Keratinocyte (primary cell): ENCODE measurements around the gene KBTBD8. TPM values are rescaled to one million over a fixed set of nuclear protein-coding genes. Genes with fewer than 3 reads are reported as not detected.

Experiments used
- DNase-seq: peaks from one replicate; pipeline ENCODE4 v3.0.0-alpha.2; 2011; ENCODE audit warnings: low read depth, missing footprints, low spot score
- FAIRE-seq: peaks from 2 replicates; lab custom pipeline; 2011; peaks lifted over from hg19 to GRCh38; lab: Jason Lieb, UNC
- H2AFZ ChIP-seq: 2 replicates; pipeline ENCODE4 v1.6.0; 2012; ENCODE audit warnings: low read length, control low read depth, inconsistent platforms; ENCODE audit not compliant: control insufficient read depth
- H3K27ac ChIP-seq: 2 replicates; pipeline ENCODE4 v1.5.1; 2011; ENCODE audit warnings: low read length; ENCODE audit not compliant: control insufficient read depth, insufficient read depth
- H3K27me3 ChIP-seq: 3 replicates; pipeline ENCODE4 v1.6.0; 2011; ENCODE audit warnings: low read length; ENCODE audit not compliant: control insufficient read depth, insufficient read depth; ENCODE audit errors: extremely low read depth
- H3K36me3 ChIP-seq, 2 experiments: 2 replicates in 1 of 2; 3 replicates in 1 of 2; pipeline ENCODE4 v1.5.1; 2011; ENCODE audit warnings: low read length in 2 of 2, mild to moderate bottlenecking in 1 of 2; ENCODE audit not compliant: control insufficient read depth in 2 of 2, insufficient read depth in 2 of 2; ENCODE audit errors: extremely low read depth in 1 of 2
- H3K4me1 ChIP-seq: 3 replicates; pipeline ENCODE4 v1.5.1; 2011; ENCODE audit warnings: low read length; ENCODE audit not compliant: control insufficient read depth, insufficient read depth; ENCODE audit errors: extremely low read depth
- H3K4me2 ChIP-seq: 3 replicates; pipeline ENCODE4 v1.6.0; 2011; ENCODE audit warnings: low read depth, low read length; ENCODE audit not compliant: control insufficient read depth, insufficient read depth; ENCODE audit errors: extremely low read depth
- H3K4me3 ChIP-seq, 3 experiments: fragments of 200-600 bp in 1 of 3; sonication (generic) in 1 of 3; 2 replicates in 2 of 3; 3 replicates in 1 of 3; pipeline ENCODE4 v1.5.1; 2011 to 2016; ENCODE audit warnings: low read length in 3 of 3, mild to moderate bottlenecking in 3 of 3, control low read depth in 2 of 3, inconsistent platforms in 1 of 3, low read depth in 1 of 3, mixed read lengths in 1 of 3, mixed run types in 1 of 3, moderate library complexity in 1 of 3; ENCODE audit not compliant: control insufficient read depth in 2 of 3, insufficient read depth in 2 of 3; ENCODE audit errors: extremely low read depth in 1 of 3
- H3K79me2 ChIP-seq: 2 replicates; pipeline ENCODE4 v1.6.0; 2012; ENCODE audit warnings: low read length; ENCODE audit not compliant: control insufficient read depth, insufficient read depth
- H3K9ac ChIP-seq: 3 replicates; pipeline ENCODE4 v1.6.0; 2011; ENCODE audit warnings: low read length; ENCODE audit not compliant: control insufficient read depth, insufficient read depth; ENCODE audit errors: extremely low read depth
- H3K9me1 ChIP-seq: 3 replicates; pipeline ENCODE4 v1.6.0; 2011; ENCODE audit warnings: low read length; ENCODE audit not compliant: control insufficient read depth, insufficient read depth; ENCODE audit errors: extremely low read depth
- H3K9me3 ChIP-seq: 2 replicates; pipeline ENCODE4 v1.5.1; 2012; ENCODE audit warnings: low read depth, low read length; ENCODE audit not compliant: control insufficient read depth
- H4K20me1 ChIP-seq: 3 replicates; pipeline ENCODE4 v1.6.0; 2011; ENCODE audit warnings: low read length; ENCODE audit not compliant: control insufficient read depth, insufficient read depth; ENCODE audit errors: extremely low read depth
- EZH2 ChIP-seq: IDR thresholded peaks from one replicate; pipeline ENCODE4 v1.6.1; 2012; ENCODE audit warnings: inconsistent platforms, mild to moderate bottlenecking, low read length, moderate library complexity
- dilution Hi-C: fragments of 300-500 bp; cut with MboI; formaldehyde crosslinking; loops from one replicate; pipeline ENCODE4 v1.7.0; 2020; ENCODE audit warnings: low sequenced_read_pairs; ENCODE audit not compliant: extremely low pct_ligation_motif_present
- polyA plus RNA-seq, 5 experiments: library from polyadenylated mRNA; depleted of rRNA in 3 of 5; stranded (reverse) in 3 of 5; stranded (forward) in 1 of 5; unstranded in 1 of 5; fragments of >200 nt; gene quantifications; 1 replicate in 1 of 5; 2 replicates in 3 of 5; 3 replicates in 1 of 5; pipeline versions ENCODE4 v1.2.1 to v1.2.3, GENCODE V29; 2011 to 2012; ENCODE audit warnings: missing spikeins in 2 of 5, low read depth in 1 of 5, low replicate concordance in 1 of 5
- TF ChIP-seq, protein P1 (sequence below), 3 experiments: IDR thresholded peaks in 1 of 3; conservative IDR thresholded peaks in 1 of 3; optimal IDR thresholded peaks in 1 of 3; 2 replicates in 2 of 3; 3 replicates in 1 of 3; pipeline versions ENCODE3 to v1.5.1; 2011; ENCODE audit warnings: low read length in 3 of 3, mild to moderate bottlenecking in 3 of 3, moderate library complexity in 2 of 3, control low read depth in 1 of 3, inconsistent platforms in 1 of 3; ENCODE audit not compliant: insufficient read depth in 2 of 3; ENCODE audit errors: extremely low read depth in 1 of 3

KBTBD8 gene
- polyA plus RNA-seq, 1 donor (not counting 4 experiments of a cell fraction or from before 2014, with no cell fraction given), result 7.5 TPM

DNA sequence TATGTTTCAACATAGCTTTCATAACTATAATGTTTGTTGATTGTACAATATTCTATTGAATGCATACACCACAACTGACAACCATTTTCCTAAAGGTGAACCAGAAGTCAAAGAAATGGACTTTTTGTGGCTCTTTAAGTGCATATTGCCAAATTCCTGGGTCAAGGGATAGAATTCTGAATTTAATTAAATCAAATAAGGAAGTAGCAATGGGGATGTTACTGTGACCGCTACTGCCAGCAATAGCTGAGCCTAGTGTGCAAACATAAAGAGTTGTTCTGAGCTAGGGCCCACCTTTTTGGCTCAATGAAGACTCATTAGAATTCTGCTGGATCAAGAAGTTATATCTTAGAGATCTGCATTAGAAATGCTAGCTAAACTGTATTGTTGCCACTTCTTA lies 17.3 kb upstream of the KBTBD8 start:
- no peak overlapping the region for H3K4me3 ChIP-seq
- H3K27me3 ChIP-seq, result no peaks in the 10 kb centered on the region
- no peak overlapping the region for H2AFZ ChIP-seq
- no peak for TF ChIP-seq EZH2
- TF ChIP-seq, protein P1, sequence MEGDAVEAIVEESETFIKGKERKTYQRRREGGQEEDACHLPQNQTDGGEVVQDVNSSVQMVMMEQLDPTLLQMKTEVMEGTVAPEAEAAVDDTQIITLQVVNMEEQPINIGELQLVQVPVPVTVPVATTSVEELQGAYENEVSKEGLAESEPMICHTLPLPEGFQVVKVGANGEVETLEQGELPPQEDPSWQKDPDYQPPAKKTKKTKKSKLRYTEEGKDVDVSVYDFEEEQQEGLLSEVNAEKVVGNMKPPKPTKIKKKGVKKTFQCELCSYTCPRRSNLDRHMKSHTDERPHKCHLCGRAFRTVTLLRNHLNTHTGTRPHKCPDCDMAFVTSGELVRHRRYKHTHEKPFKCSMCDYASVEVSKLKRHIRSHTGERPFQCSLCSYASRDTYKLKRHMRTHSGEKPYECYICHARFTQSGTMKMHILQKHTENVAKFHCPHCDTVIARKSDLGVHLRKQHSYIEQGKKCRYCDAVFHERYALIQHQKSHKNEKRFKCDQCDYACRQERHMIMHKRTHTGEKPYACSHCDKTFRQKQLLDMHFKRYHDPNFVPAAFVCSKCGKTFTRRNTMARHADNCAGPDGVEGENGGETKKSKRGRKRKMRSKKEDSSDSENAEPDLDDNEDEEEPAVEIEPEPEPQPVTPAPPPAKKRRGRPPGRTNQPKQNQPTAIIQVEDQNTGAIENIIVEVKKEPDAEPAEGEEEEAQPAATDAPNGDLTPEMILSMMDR (optimal IDR thresholded peaks at IDR 0.05 in 1 of 3, IDR thresholded peaks at IDR 0.05 in 1 of 3, conservative IDR thresholded peaks at IDR 0.05 in 1 of 3; ENCODE audit: extremely low read depth in 1 of 3, insufficient read depth in 2 of 3, low read length in 3 of 3), result no peak
- dilution Hi-C loops, result no loop called here
- H4K20me1 ChIP-seq, result no peaks in the 10 kb centered on the region
- no peaks in the 10 kb centered on the region for H3K9me1 ChIP-seq
- H3K4me1 ChIP-seq, result no peaks in the 10 kb centered on the region
- no peak for FAIRE-seq
- H3K79me2 ChIP-seq, result no peaks in the 10 kb centered on the region
- no peak overlapping the region for H3K4me2 ChIP-seq
- no peak overlapping the region for H3K9ac ChIP-seq
- H3K27ac ChIP-seq, result no peak overlapping the region
- H3K9me3 ChIP-seq, result no peaks in the 10 kb centered on the region
- no peak for DNase-seq
- no peaks in the 10 kb centered on the region for H3K36me3 ChIP-seq

DNA sequence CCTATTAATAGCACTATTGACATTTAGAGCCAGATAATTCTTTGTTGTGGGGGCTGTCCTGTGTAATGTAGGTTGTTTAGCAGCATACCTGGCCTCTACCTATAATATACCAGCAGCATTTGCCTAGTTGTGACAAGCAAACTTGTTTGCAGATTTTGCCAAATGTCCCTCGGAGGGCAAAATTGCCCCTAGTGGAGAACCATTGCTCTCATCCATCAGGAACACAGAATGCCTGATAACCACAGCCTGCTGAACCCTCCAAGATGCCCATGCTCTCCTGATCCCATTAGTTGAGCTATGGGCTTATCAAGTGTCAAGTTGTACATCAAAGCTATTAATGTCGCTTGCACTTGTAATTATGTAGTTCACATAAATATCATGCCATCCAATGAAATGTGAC lies 15.0 kb upstream of the KBTBD8 start:
- H3K79me2 ChIP-seq, result no peaks in the 10 kb centered on the region
- H3K9ac ChIP-seq, result no peak overlapping the region
- FAIRE-seq, result no peak
- H3K4me1 ChIP-seq, result no peaks in the 10 kb centered on the region
- no peak overlapping the region for H3K4me2 ChIP-seq
- DNase-seq, result no peak
- dilution Hi-C loops, result no loop called here
- no peak overlapping the region for H3K4me3 ChIP-seq
- TF ChIP-seq, protein P1 (optimal IDR thresholded peaks at IDR 0.05 in 1 of 3, IDR thresholded peaks at IDR 0.05 in 1 of 3, conservative IDR thresholded peaks at IDR 0.05 in 1 of 3; ENCODE audit: extremely low read depth in 1 of 3, insufficient read depth in 2 of 3, low read length in 3 of 3), result no peak
- TF ChIP-seq EZH2, result no peak
- no peaks in the 10 kb centered on the region for H4K20me1 ChIP-seq
- no peaks in the 10 kb centered on the region for H3K27me3 ChIP-seq
- H2AFZ ChIP-seq, result no peak overlapping the region
- no peak overlapping the region for H3K27ac ChIP-seq
- no peaks in the 10 kb centered on the region for H3K9me1 ChIP-seq
- no peaks in the 10 kb centered on the region for H3K9me3 ChIP-seq
- H3K36me3 ChIP-seq, result no peaks in the 10 kb centered on the region
